Nucleus accumbens (tissue), 56 donors: ENCODE measurements around the gene LAMB3.
A peak's percentile ranks its signal among the peaks of the same experiment; 100 is the strongest.

Source experiments
- DNase-seq, 56 donors: peaks; one replicate each; lab custom pipeline; 2025; lab: John Stamatoyannopoulos, UW

The LAMB3 gene

DNA sequence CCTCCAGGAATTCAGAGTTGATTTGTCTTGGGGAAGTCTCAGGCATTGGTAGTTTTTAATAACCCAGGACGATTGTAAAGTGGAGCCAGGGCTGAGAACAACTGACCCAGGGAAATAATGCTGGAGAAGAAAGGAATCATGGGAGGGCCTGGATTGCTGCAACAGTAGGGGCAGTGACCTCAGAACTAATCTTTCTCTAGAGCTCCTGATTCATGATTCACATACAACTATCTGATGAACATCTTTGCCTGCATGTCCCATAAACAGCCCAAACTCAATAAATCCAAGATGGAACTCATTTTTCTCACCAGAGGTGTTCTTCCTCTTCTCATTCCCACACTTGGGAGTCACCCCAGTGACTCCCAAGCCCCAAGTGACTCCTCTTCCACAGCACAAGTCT lies 14.9 kb upstream of the LAMB3 start:
- DNase-seq: no peak

DNA sequence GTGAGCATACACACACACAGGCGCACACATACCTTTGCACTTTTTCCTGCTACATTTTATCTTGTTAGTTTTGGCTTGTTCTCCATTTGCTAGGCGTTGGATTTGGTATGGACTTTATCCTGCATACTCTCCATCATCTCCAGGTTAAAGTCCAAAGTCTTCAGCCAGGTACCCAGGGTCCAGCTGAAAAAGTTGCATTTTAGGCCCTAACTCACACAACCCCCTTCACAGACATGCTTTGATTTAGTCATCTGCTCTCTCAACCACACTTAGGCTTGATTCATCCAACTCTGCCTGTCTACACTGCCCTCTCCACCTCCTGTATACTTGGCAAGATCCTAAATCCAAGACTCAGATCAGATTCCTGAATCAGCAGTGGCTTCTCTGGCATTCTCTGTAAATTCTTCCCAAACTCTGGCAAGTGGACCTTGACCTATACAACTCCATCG lies 10.7 kb upstream of the LAMB3 start:
- no peak for DNase-seq

DNA sequence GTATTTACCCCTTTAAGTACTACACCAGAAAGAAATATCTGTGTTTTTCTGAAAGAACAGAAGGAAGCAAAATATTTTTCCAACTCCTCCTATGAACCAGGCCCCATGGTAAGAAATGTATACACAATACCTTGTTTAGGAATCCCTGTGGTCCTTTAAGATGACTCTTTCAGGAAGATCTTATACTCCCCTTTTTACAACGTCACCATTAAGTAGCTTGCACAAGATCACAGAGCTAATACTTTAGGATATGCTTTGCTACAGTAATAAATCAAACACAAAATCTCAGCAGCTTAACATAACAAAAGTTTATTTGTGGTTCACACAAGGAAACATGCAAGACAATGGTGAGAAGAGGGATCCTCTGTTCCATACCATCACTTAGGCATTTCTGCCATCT lies 8.8 kb upstream of the LAMB3 start:
- DNase-seq: no peak

DNA sequence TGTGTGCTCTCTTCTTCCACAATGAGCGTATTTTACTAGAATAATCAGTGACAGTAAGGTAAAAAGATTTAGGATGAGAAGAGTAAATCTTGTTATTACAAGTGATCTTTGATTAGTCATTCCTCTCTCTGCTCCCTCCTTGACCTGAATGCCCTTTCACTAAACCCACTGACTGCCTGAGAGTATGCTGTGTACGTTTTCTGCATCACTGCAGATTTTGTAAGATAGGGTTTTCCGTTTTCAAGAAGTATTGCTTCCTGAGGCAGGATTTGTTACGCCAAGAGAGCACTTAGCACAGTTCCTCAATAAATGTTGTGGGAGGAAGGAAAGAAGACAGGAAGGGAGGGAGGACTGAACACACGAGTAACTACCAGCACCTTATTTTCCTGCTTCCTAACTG lies 7.7 kb upstream of the LAMB3 start:
- DNase-seq: no peak

DNA sequence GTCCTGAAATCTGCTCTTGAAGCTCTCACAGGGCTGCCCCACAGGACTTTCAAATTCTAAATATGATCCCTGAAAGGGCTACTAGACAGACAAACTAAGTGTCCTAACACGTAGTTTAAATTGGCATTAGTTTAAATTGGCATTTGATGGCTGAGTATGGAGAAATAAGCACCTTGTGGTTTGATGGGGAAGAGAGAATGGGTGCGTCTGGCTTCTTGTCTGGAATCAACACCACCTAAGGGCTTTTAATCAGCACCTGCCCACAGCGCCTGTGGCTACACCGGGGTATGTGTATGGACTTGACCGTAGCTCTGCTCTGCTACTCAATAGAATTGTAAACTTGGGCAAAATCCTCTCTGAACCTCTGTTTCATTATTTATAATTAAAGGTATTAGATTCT lies 5.7 kb upstream of the LAMB3 start:
- DNase-seq: no peak

DNA sequence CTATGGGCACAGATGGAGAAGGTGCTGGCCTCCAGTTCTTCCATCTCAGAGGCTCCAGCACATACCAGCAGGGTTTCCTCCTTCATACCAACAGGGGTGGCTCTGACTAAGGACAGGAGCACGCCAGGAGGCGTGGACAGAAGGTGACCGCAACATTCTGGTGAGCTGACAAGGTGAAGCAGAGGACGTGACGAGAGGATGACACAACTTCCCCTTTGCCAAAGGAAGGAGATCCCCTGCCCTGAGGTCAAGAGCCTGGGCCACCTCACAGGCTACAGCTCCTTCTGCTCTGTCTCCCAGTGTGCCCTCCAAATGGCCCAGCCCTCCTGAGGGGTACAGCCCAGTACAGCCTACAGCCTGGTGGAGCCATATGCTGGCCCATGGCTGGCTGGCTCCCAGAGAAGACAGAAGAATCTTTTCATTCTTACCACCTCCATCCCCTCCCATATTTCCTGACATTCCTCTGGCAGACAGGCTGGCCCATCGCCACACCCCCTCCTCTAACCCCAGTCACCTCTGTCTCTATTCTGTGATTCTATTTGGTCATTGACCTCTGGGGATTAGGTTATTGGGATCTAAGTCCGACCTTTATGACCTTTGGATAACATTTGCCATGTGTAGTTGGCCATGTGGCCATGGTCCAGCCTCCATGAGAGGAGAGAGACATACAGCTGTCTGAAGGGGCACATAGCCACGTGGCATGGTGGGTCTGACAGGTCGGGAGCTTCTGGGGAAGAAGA lies 5.1 kb upstream of the LAMB3 start:
- DNase-seq: no peak

DNA sequence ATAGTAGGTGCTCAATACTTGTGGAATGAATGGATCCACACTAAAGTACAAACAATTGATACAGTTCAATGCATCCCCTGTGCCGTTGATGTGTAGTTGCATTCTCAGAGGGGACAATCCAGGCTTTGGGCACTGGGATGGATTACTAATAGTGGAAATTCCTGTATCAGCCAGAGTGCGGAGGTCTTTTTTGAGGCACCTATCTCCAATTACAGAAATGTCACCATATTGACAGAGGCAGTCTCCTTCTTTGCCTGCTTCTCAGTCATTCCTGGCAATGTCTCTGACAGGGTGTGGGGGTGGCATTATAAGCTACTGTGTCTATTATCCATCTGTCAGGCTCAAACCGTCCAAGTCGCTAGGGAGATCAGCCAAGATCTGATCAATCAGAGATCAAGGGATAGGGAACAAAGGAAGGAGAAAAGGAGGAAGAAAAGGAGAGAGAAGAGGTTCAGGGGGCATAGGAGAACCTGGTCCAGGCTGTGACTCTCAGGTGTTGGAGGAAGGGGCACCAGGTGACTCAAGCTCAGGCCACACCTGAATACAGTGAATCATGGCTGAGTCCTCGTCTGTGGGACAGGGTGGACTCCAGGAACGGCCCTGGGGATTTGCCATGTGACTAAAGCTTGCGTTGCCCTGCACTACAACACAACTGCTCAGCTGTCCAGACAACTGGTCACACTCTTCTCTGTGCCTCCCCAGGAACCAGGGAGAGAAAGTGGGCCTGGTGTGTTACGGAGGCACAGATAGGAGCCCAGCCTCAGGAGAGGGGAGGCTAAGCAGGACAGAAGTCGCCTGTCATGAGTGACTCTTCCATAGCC lies 3.4 kb upstream of the LAMB3 start:
- DNase-seq: no peak

DNA sequence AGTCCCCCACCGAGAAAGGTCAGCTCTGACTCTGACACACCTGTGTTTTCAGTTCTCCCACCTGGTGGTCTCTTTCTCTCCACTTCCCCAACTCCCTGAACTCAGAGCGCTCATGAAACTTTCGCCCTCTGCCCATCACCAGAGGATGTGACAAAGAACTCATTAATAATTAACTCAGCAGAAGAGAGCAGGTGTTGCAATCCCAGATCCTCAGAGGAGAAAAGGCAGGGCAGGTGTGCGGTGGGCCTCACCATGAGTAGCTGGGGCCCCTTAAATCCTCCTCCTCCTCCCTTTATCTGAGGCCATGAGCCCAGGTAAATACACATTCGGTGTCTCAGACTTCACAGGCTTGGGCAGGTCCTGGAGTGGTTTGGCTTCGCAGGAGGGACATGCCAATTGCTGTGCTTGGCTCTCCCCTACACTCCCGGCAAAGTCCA lies 1.7 kb upstream of the LAMB3 start:
- DNase-seq: no peak

DNA sequence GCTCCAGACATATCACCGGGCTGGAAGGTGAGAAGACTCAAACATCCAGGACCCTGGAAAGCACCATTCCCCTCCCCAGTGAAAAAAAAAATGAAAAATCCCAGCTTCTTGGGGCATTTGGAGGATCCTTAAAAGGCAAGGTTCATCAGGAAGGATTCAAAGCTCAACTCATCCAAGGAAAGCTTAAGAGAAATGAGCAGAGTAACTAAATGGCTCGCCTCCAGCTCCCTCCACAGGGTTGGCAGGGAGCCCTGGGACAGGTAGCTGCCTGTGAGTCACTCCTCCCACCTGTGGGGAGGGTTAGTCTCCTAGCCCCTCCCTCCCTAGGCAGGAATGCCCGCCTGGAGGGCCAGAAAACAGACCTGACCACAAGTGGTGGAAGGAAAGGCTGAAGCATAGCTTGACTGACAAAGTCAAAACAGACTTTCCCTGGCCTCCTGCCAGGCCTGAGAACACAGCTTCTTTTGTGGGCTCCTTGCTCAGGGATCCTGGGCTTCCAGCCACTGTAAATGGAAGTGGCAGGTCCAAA lies 712 bp upstream of the LAMB3 start:
- peak in 52 of 56 donors; percentile 28 to 94 (median 76) for DNase-seq

DNA sequence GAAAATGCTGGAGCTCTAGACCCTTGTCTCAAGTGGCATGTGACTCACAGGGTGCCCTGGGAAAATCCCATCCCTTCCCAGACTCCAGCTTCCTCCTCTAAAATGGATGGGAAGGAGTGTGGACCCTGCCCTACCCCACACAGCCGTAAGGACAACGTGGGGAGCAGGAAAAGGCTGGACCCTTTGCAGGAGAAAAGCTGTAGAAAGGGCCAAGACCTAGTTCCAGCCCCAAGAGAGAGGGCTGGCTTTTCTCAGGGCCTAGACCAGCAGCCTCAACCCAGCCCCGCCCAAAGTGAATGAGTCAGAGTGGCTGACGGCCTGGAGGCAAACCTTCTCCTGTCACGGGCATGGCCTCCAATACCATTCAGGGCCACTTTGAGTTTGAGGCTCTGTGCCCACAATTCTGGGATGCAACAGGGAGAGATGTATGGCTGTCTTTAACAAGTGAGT lies 1.1 kb downstream of the LAMB3 start:
- peak in 1 of 56 donors; percentile 22 for DNase-seq

DNA sequence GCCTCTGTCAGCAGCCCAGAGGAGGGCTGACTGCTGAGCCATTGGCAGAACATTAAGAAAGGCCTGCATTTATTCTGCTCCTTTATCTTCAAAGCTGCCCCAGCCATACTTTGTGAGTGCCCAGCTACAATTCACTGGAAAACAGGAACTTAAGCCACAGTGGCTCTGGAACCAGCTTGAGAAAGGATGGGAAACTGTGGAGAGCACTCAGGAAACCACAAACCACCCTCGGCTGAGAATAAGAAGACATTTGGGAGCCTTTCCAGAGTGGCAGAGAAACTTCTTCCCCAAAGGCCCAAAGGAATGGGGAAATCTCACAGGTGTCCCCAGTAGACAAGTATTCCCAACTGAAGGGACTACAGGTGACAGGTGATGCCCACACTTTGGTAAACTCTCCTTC lies 1.8 kb downstream of the LAMB3 start:
- DNase-seq: peak in 1 of 56 donors; percentile 6

DNA sequence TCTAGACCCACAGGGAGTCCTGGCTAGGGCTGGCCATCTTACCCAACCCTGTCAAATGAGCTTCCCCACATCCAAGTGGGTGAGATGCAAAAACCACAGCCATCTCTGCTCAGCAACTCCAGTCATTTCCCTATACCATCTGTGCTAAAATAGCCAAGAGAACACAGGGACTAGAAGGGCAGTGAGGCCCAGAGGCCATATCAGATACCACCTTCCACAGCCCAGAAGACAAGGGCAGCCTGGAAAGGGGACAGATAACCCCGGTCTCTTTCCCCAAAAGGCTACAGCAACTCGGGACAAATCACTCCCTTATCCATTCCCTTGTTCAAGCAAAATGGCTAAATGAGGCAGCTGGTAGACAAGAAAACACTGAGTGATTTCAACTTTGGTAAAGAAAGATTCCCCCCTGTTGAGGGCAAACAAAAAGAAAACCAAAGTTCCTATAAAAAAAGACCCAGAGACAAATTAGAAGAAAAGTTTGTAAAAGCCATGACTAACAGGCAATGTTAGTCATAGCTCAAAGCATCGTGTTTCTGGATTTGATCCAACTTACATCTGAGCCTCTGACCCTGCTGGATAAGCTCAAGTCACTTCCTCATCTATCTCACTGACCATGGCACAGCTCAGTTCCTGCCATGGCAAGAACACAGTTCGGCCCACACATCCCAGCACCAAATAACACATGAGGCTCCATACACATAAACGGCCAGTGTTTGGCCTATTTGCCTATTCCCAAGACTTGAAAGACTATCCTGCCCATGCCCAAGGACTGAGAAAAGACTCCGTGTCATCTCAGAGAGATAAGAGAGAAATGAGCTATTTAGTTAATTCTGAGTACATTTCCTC lies 3.1 kb downstream of the LAMB3 start:
- peak in 1 of 56 donors; percentile 42 for DNase-seq

DNA sequence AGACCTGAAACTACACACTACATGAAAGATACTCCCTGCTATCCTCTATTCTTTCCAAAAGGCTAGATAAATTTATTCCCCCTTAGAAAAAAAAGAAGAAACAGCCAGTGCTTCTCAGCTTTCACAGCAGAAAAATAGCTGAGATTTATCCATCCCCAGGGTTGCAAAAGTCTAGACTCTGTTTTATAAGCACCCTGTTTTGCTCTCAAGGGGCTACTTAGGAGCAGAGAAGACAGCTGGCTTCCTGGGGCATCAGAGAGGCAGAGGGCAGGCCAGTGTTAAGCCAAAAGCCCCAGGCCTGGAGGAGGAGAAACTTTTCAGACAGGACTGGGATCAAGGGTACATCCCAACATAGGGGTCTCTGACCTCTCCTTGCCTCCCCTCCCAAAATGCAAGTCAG lies 3.9 kb downstream of the LAMB3 start:
- DNase-seq: no peak

DNA sequence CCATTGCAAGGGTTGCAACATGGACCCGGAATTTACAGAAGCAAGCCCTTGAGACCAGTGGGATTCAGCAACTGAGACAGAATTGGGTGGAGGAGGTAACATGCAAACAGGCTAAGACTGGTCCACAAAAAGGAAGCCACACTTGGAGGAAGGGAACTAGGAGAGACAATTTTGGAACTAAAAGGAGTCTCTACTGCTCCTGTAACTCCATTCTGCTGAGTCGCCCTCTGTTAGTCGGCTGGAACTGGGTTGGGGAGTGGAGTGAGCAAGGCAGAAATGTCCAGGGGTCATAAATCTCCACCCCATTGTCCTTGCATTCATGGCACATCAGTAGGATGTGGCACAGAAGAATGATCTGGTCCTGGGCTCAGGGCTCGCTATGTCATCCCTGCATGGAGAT lies 5.1 kb downstream of the LAMB3 start:
- no peak for DNase-seq

DNA sequence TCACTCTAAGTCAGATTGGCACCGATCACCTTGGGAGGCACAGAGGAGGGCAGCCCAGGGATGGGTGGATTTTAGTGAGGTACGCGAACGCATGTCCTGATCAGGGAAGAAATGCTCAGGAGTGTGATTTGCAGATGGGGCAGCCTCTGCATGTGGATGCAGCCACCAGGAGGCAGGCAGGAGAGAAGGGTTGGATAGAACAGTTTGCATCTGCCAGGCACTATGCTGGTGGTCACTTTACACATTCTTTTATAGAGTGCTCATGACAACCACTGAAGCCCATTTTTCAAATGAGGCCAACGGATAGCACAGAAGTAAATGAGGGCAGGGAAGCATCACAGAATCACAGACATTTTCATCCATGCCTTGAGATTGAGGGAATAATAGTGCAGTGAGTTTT lies 5.7 kb downstream of the LAMB3 start:
- no peak for DNase-seq

DNA sequence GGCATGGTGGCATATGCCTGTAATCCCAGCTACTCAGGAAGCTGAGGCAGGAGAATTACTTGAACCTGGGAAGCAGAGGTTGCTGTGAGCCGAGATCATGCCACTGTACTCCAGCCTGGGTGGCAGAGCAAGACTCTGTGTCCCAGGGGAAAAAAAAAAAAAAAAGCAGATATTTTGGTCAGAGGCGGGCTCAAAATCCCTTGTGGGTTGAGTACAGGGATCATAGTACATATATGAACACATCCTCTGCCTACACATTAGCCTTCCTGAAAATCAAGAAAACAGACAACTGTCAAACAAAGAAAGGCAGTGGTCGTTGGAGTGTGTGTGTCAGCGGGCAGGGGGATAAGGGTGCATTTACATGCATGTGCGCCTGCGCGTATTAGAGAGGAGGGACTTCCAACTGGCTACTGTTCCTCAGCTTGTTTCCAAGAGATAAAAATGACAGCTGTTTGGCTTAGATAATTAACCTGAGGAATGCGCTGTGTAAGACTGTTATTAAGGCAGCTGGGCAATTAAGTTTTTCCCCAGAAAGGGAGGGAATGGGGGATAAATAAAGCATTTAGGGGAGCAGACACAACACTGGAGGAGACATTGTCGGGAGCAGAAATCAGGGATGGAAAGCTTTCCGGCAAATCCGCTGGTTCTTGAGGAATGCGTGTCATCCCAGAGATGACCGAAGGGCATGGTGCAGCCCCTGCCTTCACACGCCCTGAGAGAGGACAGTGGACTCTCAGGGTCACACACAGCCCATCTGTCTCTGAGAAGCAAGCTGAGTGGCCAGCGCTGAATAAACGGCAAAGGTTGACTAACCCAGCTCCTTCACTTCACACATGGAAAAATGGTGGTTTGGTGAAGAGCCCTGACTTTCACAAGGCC lies 6.4 kb downstream of the LAMB3 start:
- DNase-seq: no peak

DNA sequence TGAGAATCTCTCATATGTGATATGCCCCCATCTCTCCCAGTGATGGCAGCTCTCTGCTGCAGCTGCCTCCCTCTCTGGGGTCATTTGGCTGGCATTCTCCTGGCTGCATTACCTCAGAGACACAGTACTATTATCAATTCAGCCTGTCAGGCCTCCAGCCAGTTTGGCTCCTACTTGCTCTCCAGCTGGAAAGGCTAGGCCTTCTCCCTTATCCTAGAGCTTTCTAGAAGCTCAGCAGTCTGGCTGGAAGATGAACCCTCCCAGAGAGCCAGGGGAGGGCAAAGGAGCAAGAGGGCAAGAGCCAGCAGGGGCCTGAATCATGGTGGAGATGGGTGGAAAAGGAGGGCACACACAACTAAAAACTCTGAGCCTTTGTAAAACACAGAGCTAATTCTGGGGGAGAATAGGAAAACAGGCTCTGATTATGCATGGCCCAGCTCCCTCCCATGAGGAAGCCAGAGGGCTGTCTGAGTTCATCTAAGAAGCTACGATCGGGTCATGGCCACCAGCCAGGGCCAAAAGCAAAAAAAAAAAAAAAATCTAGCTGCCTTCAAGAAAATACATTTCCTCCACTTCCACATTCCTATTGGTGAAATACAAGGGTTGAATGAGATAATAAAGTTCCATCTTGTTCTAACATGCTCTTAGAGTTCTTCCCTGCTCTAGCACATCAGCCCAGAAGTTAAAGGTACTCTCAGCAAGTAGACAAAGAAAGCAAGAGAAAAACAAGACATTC lies 8.8 kb downstream of the LAMB3 start:
- DNase-seq: peak in 55 of 56 donors; percentile 20 to 91 (median 74)

DNA sequence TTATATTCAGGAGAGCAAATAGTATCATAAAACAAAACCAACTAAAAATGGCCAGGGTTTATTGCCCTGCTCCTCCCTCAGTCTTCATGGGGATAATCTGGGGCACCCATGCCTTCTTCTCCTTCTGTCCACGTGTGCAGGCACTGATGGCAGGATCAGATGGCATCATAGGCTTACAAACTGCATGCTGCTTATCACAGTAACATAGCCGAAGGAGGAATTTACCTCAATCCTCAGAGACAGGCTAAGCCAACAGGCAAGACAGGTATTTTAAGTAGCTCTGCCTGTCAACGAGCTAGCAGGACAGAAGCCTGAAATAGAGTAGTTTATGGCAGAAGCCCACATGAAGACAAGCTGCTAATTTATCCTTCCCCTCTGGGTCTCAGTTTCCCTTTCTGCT lies 9.4 kb downstream of the LAMB3 start:
- peak in 2 of 56 donors; percentile 46 to 48 for DNase-seq

DNA sequence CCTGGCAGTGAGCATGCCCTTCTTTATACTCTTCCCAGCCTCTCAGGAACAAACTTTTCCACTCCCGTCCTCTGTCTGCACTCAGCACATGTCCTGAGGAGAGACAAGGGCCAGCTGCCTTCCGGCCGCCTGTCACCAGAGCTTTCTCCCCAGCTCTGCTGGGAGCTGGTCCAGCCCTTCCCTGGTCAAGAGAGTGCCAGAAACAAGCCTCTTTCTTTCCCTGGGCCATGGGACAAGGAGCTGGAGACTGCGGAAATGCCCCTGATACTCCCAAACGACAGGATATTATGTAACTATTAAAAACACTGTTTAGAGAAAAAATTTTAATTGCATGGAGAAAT lies 10.4 kb downstream of the LAMB3 start:
- DNase-seq: peak in 54 of 56 donors; percentile 14 to 92 (median 74)
